NOMO-1 (cell line): ENCODE results near the gene DLGAP1.

Experiments
- DNase-seq, 2 experiments: peaks; one replicate each; lab custom pipeline; 2025; ENCODE audit not compliant: unreplicated experiment in 2 of 2; lab: John Stamatoyannopoulos, UW

DLGAP1 gene

GRCh38 chr18:3875376-3875775 lies 579.7 kb downstream of the DLGAP1 start:
- peak; percentile 5 to 66 for DNase-seq

- DNase-seq: no peak
These were observed 580.5 kb downstream of the DLGAP1 start for GRCh38 chr18:3874581-3874980.

GRCh38 chr18:3874125-3874524 lies 581.0 kb downstream of the DLGAP1 start:
- peak; percentile 25 to 48 for DNase-seq

GRCh38 chr18:3873698-3874097 lies 581.4 kb downstream of the DLGAP1 start:
- no peak for DNase-seq

- DNase-seq: peak in 1 of 2 experiments; percentile 6
These were observed 581.9 kb downstream of the DLGAP1 start for GRCh38 chr18:3873211-3873610.

- DNase-seq: peak; percentile 61 to 95
These were observed 582.5 kb downstream of the DLGAP1 start for GRCh38 chr18:3872641-3873040.

GRCh38 chr18:3871687-3872086 lies 583.4 kb downstream of the DLGAP1 start:
- DNase-seq: no peak

GRCh38 chr18:3870914-3871313 lies 584.2 kb downstream of the DLGAP1 start:
- no peak for DNase-seq

GRCh38 chr18:3869848-3870247 lies 585.3 kb downstream of the DLGAP1 start:
- peak; percentile 55 to 69 for DNase-seq

GRCh38 chr18:3867864-3868311 lies 587.2 kb downstream of the DLGAP1 start:
- no peak for DNase-seq

GRCh38 chr18:3867236-3867635 lies 587.9 kb downstream of the DLGAP1 start:
- no peak for DNase-seq

GRCh38 chr18:3864669-3865298 lies 590.3 kb downstream of the DLGAP1 start:
- DNase-seq: no peak

GRCh38 chr18:3863593-3863992 lies 591.5 kb downstream of the DLGAP1 start:
- DNase-seq: no peak

GRCh38 chr18:3863006-3863405 lies 592.1 kb downstream of the DLGAP1 start:
- DNase-seq: no peak

GRCh38 chr18:3861495-3861894 lies 593.6 kb downstream of the DLGAP1 start:
- no peak for DNase-seq

- DNase-seq: no peak
These were observed 597.6 kb downstream of the DLGAP1 start for GRCh38 chr18:3857544-3857943.

- no peak for DNase-seq
These were observed 599.1 kb downstream of the DLGAP1 start for GRCh38 chr18:3855966-3856365.

- no peak for DNase-seq
These were observed 602.8 kb downstream of the DLGAP1 start for GRCh38 chr18:3852321-3852720.

- no peak for DNase-seq
These were observed 603.9 kb downstream of the DLGAP1 start for GRCh38 chr18:3851159-3851558.

- DNase-seq: no peak
These were observed 606.8 kb downstream of the DLGAP1 start for GRCh38 chr18:3848316-3848715.

- no peak for DNase-seq
These were observed 609.9 kb downstream of the DLGAP1 start for GRCh38 chr18:3845161-3845560.

GRCh38 chr18:3842844-3843243 lies 612.3 kb downstream of the DLGAP1 start:
- DNase-seq: no peak

- no peak for DNase-seq
These were observed 614.3 kb downstream of the DLGAP1 start for GRCh38 chr18:3840766-3841165.
